B cell (primary cell): ENCODE data around the gene PACSIN2. TPM values are rescaled to one million over a fixed set of nuclear protein-coding genes. Genes with fewer than 3 reads are reported as not detected.

ENCODE experiments used
- ATAC-seq: fragments of 200-7000 bp; cut with Tn5 transposase; one replicate; pipeline ENCODE4 v1.10.0; 2021; ENCODE audit warnings: low read depth, mild to moderate bottlenecking, moderate number of reproducible peaks, moderate library complexity
- CTCF ChIA-PET: fragments of 350-600 bp; sonication (Branson Sonifier 250); formaldehyde crosslinking; loops from one replicate; lab custom pipeline; 2021; ENCODE audit warnings: antibody characterized with exemption, inconsistent platforms; lab: Charles Lee
- POLR2A ChIA-PET: fragments of 350-600 bp; sonication (Branson Sonifier 250); formaldehyde crosslinking; loops from one replicate; lab custom pipeline; 2021; ENCODE audit warnings: antibody characterized with exemption; lab: Charles Lee
- DNase-seq: peaks from one replicate; pipeline ENCODE4 v3.0.0; 2013
- H2AFZ ChIP-seq: 2 replicates; pipeline ENCODE4 v1.6.1; 2012; ENCODE audit warnings: mild to moderate bottlenecking, low read depth, low read length; ENCODE audit not compliant: insufficient read depth, poor library complexity, severe bottlenecking
- H3K27ac ChIP-seq, 2 donors: 1 replicate in 1 of 2; 2 replicates in 1 of 2; pipeline ENCODE4 v1.5.1; 2012 to 2013; ENCODE audit warnings: low read length in 2 of 2, mild to moderate bottlenecking in 2 of 2, moderate library complexity in 1 of 2
- H3K27me3 ChIP-seq, 4 experiments: fragments of 200-600 bp in 1 of 4; sonication (generic) in 1 of 4; replicated peaks in 1 of 4; 1 replicate in 2 of 4; 2 replicates in 2 of 4; pipeline versions ENCODE4 v1.6.1 to v1.7.0; 2013 to 2016; ENCODE audit warnings: low read length in 3 of 4, mild to moderate bottlenecking in 2 of 4, mixed read lengths in 1 of 4, moderate library complexity in 1 of 4; ENCODE audit not compliant: insufficient read depth in 4 of 4, control insufficient read depth in 3 of 4; ENCODE audit errors: control extremely low read depth in 1 of 4
- H3K36me3 ChIP-seq, 2 experiments: replicated peaks in 1 of 2; 1 replicate in 1 of 2; 2 replicates in 1 of 2; pipeline versions ENCODE4 v1.6.1 to v1.7.1; 2013; ENCODE audit warnings: low read length in 1 of 2; ENCODE audit not compliant: insufficient read depth in 2 of 2, control insufficient read depth in 1 of 2; ENCODE audit errors: control extremely low read depth in 1 of 2, extremely low read depth in 1 of 2
- H3K4me1 ChIP-seq, 2 donors: fragments of 200-600 bp in 1 of 2; sonication (generic) in 1 of 2; 1 replicate in 1 of 2; 2 replicates in 1 of 2; pipeline versions ENCODE4 v1.5.1 to v1.6.1; 2013 to 2017; ENCODE audit warnings: low read length in 2 of 2; ENCODE audit not compliant: control insufficient read depth in 2 of 2, insufficient read depth in 2 of 2
- H3K4me2 ChIP-seq: replicated peaks from 2 replicates; pipeline ENCODE3; 2012; ENCODE audit warnings: mild to moderate bottlenecking, low read depth, low read length; ENCODE audit not compliant: poor library complexity, severe bottlenecking
- H3K4me3 ChIP-seq, 5 experiments: fragments of 200-600 bp in 1 of 5; sonication (generic) in 1 of 5; 1 replicate in 3 of 5; 2 replicates in 2 of 5; pipeline versions ENCODE4 v1.5.1 to v1.7.0; 2011 to 2016; ENCODE audit warnings: low read length in 4 of 5, mild to moderate bottlenecking in 4 of 5, low read depth in 2 of 5, control low read depth in 1 of 5, moderate library complexity in 1 of 5; ENCODE audit not compliant: insufficient read depth in 1 of 5; ENCODE audit errors: control extremely low read depth in 1 of 5, extremely low read depth in 1 of 5
- H3K79me2 ChIP-seq: fragments of 200-600 bp; sonication (generic); one replicate; pipeline ENCODE4 v1.6.0; 2016; ENCODE audit warnings: low read length; ENCODE audit not compliant: control insufficient read depth, insufficient read depth
- H3K9ac ChIP-seq: fragments of 200-600 bp; sonication (generic); 2 replicates; pipeline ENCODE4 v1.6.1; 2017; ENCODE audit warnings: mild to moderate bottlenecking, low read length, moderate library complexity
- H3K9me3 ChIP-seq, 3 donors: one replicate each; pipeline versions ENCODE4 v1.6.1 to v1.7.1; 2013; ENCODE audit warnings: low read length in 2 of 3; ENCODE audit not compliant: control insufficient read depth in 2 of 3, insufficient read depth in 1 of 3; ENCODE audit errors: control extremely low read depth in 1 of 3
- H4K20me1 ChIP-seq: 2 replicates; pipeline ENCODE4 v1.6.0; 2012; ENCODE audit warnings: mild to moderate bottlenecking, low read length; ENCODE audit not compliant: insufficient read depth, control insufficient read depth, poor library complexity, severe bottlenecking
- H3K27ac Mint-ChIP-seq: one replicate; pipeline ENCODE4 v1.8.0; 2021; ENCODE audit warnings: mixed read lengths
- H3K27me3 Mint-ChIP-seq: one replicate; pipeline ENCODE4 v1.8.0; 2021; ENCODE audit warnings: mixed read lengths
- H3K4me1 Mint-ChIP-seq: one replicate; pipeline ENCODE4 v1.8.0; 2021; ENCODE audit warnings: mixed read lengths
- H3K4me3 Mint-ChIP-seq: one replicate; pipeline ENCODE4 v1.8.0; 2021; ENCODE audit warnings: mixed read lengths
- H3K9me3 Mint-ChIP-seq: one replicate; pipeline ENCODE4 v1.8.0; 2022; ENCODE audit warnings: mixed read lengths; ENCODE audit not compliant: insufficient read depth
- EZH2 ChIP-seq: IDR thresholded peaks from 2 replicates; pipeline ENCODE4 v1.6.1; 2012; ENCODE audit warnings: borderline replicate concordance, low read depth, mild to moderate bottlenecking, moderate library complexity, low read length; ENCODE audit not compliant: insufficient read depth, poor library complexity, severe bottlenecking
- WGBS: methylation state at CpG from one replicate; pipeline ENCODE4 v1.1.5; 2013; ENCODE audit warnings: missing lambda C conversion rate; ENCODE audit not compliant: insufficient coverage; 5-methylcytosine and 5-hydroxymethylcytosine counted together
- intact Hi-C: fragments of 100-400 bp; cut with micrococcal nuclease; formaldehyde crosslinking; loops from one replicate; pipeline ENCODE4 v1.10.0; 2022
- polyA plus RNA-seq: library from polyadenylated mRNA; depleted of rRNA; stranded (reverse); fragments of >200 nt; gene quantifications from 2 replicates; pipeline ENCODE4 v1.2.3, GENCODE V29; 2012
- total RNA-seq, 2 donors: library from RNA; stranded (reverse); fragments of 120-200 nt in 1 of 2; gene quantifications; 1 replicate in 1 of 2; 2 replicates in 1 of 2; pipeline versions ENCODE4 v1.2.3 to v1.2.4, GENCODE V29; 2013 to 2022
- TF ChIP-seq, protein P1 (sequence below): fragments of 200-600 bp; IDR thresholded peaks from one replicate; pipeline ENCODE4 v1.8.0; 2022; ENCODE audit warnings: antibody characterized with exemption, mild to moderate bottlenecking

PACSIN2 gene
- total and polyA plus RNA-seq, 2 donors (not counting 1 experiment from before 2014, with no cell fraction given): 26.9 to 59.3 TPM

DNA sequence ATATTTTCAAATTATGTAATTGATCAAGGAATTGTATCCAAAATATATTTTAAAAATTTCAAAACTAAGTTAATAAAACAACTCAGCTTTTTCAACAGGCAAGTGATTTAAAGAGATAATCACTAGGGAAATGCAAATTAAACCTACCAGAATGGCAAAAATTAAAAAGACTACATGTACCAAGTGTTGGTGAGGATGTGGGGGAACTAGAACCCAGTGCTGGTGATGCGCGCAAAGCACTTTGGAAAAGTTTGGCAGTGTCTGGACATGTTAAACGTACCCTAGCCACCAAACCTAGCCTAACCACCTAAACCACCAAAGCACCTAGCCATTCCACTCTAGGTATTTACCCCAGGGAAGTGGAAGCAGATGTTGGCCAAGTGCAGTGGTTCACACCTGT is 22.9 kb downstream of the PACSIN2 start:
- Mint-ChIP-seq H3K27me3 (no peaks in the 10 kb centered on the region), H3K4me1 (peaks cover 52% of the 10 kb centered on the region), H3K27ac (no peak overlapping the region), H3K9me3 (no peaks in the 10 kb centered on the region), H3K4me3 (no peak overlapping the region)
- Histone ChIP-seq H3K36me3 (peaks cover 0 to 5% of the 10 kb centered on the region in 2 experiments), H3K9me3 (peaks cover 0 to 8% (median 4%) of the 10 kb centered on the region in 3 donors), H3K4me1 (peaks cover 10 to 37% of the 10 kb centered on the region in 2 donors), H3K27me3 (no peaks in the 10 kb centered on the region), H4K20me1 (peaks cover 86% of the 10 kb centered on the region), H3K27ac (no peak overlapping the region), H3K4me2 (no peak overlapping the region), H3K79me2 (peaks cover 93% of the 10 kb centered on the region), H2AFZ (no peak overlapping the region), H3K4me3 (no peak overlapping the region), H3K9ac (no peak overlapping the region)
- TF ChIP-seq EZH2: no peak
- TF ChIP-seq, protein P1, sequence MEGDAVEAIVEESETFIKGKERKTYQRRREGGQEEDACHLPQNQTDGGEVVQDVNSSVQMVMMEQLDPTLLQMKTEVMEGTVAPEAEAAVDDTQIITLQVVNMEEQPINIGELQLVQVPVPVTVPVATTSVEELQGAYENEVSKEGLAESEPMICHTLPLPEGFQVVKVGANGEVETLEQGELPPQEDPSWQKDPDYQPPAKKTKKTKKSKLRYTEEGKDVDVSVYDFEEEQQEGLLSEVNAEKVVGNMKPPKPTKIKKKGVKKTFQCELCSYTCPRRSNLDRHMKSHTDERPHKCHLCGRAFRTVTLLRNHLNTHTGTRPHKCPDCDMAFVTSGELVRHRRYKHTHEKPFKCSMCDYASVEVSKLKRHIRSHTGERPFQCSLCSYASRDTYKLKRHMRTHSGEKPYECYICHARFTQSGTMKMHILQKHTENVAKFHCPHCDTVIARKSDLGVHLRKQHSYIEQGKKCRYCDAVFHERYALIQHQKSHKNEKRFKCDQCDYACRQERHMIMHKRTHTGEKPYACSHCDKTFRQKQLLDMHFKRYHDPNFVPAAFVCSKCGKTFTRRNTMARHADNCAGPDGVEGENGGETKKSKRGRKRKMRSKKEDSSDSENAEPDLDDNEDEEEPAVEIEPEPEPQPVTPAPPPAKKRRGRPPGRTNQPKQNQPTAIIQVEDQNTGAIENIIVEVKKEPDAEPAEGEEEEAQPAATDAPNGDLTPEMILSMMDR: no peak
- no peak for DNase-seq
- ATAC-seq: no peak
- CTCF ChIA-PET: interaction anchor here (1.3 kb wide), 1 partner anchor 29 kb away, joined by 6 read pairs; no protein-coding TSS in a partner anchor
- POLR2A ChIA-PET: no interaction called here
- WGBS: 89% methylated on average over 3 of the region's 3 CpGs
- intact Hi-C loops: no loop called here

DNA sequence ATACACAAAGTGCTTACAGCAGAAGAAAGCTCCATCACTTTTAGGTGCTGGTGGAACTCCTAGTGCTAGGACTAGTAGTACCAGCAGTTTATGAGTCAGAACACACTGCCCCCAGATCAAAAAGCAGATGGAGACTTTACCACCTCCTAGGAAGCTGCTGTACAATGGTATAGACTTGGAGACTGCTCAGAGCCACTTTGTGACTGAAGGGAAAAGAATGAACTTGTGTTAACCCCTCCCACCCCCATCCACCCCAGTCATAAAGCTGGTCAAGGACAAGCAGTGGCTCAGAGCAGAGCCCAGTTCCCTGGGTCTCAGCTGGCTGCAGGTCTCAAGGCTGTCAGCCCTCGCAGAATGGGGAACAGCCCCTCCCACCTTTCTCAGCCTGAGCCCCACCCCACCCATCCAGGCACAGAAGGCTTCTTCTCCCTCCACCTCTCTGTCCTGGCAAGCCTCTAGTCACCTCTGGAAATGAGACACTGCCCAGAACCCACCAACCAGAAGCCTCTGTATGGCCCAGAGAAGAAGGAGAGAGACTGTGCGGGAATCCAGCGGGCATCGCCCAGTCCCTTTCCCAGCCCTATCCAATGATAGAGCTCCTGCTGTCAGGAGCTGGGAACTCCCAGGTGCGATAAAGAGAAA is 23.8 kb downstream of the PACSIN2 start:
- no peak for ATAC-seq
- Mint-ChIP-seq H3K4me1 (peaks cover 49% of the 10 kb centered on the region), H3K9me3 (no peaks in the 10 kb centered on the region), H3K27ac (no peak overlapping the region), H3K27me3 (no peaks in the 10 kb centered on the region), H3K4me3 (no peak overlapping the region)
- peaks cover 93% of the 10 kb centered on the region for H3K79me2 ChIP-seq
- H3K27me3 ChIP-seq: no peaks in the 10 kb centered on the region
- peaks cover 0 to 7% of the 10 kb centered on the region in 2 experiments for H3K36me3 ChIP-seq
- H4K20me1 ChIP-seq: peaks cover 86% of the 10 kb centered on the region
- H3K27ac ChIP-seq: no peak overlapping the region
- no peak overlapping the region for H3K4me2 ChIP-seq
- CTCF ChIA-PET: interaction anchor here (1.3 kb wide), 1 partner anchor 28 kb away, joined by 6 read pairs; no protein-coding TSS in a partner anchor
- H3K9me3 ChIP-seq: peaks cover 0 to 8% (median 4%) of the 10 kb centered on the region in 3 donors
- no peak overlapping the region for H2AFZ ChIP-seq
- POLR2A ChIA-PET: no interaction called here
- H3K4me1 ChIP-seq: peaks cover 10 to 33% of the 10 kb centered on the region in 2 donors
- WGBS: 64% methylated on average over 4 of the region's 5 CpGs
- H3K4me3 ChIP-seq: no peak overlapping the region
- DNase-seq: no peak
- intact Hi-C loops: no loop called here
- H3K9ac ChIP-seq: no peak overlapping the region
- TF ChIP-seq EZH2: no peak
- TF ChIP-seq, protein P1: no peak
